Stimulated activated CD4-positive, alpha-beta T cell treated with anti-CD3 and anti-CD28 coated beads, TNF-alpha, amount 100 ng/mL, for 24 hours (primary cell): ENCODE results near the gene ARL6IP4.

Experiments
- DNase-seq, 3 experiments: peaks; one replicate each; pipeline ENCODE4 v3.0.0-alpha.2; 2020; ENCODE audit warnings: low read depth in 3 of 3

The ARL6IP4 gene

GRCh38 chr12:122978507-122978955, 1.9 kb upstream of the ARL6IP4 start:
- no peak for DNase-seq

GRCh38 chr12:122979001-122979907, 1.2 kb upstream of the ARL6IP4 start:
- no peak for DNase-seq

- no peak for DNase-seq
These were observed 636 bp upstream of the ARL6IP4 start for GRCh38 chr12:122979908-122980182.

- no peak for DNase-seq
These were observed 573 bp downstream of the ARL6IP4 start for GRCh38 chr12:122981036-122981471.

GRCh38 chr12:122981587-122982476, 1.4 kb downstream of the ARL6IP4 start:
- DNase-seq: no peak

GRCh38 chr12:122982477-122982815, 2.0 kb downstream of the ARL6IP4 start:
- no peak for DNase-seq

- DNase-seq: no peak
These were observed 2.7 kb downstream of the ARL6IP4 start for GRCh38 chr12:122982963-122983788.

GRCh38 chr12:122983789-122984515, 3.5 kb downstream of the ARL6IP4 start:
- DNase-seq: no peak

GRCh38 chr12:122984612-122985337, 4.3 kb downstream of the ARL6IP4 start:
- DNase-seq: no peak

- DNase-seq: no peak
These were observed 5.1 kb downstream of the ARL6IP4 start for GRCh38 chr12:122985338-122986257.

- DNase-seq: no peak
These were observed 5.9 kb downstream of the ARL6IP4 start for GRCh38 chr12:122986258-122986871.

GRCh38 chr12:122987086-122987951, 6.8 kb downstream of the ARL6IP4 start:
- no peak for DNase-seq

- no peak for DNase-seq
These were observed 7.6 kb downstream of the ARL6IP4 start for GRCh38 chr12:122988036-122988435.

GRCh38 chr12:122988612-122989212, 8.2 kb downstream of the ARL6IP4 start:
- no peak for DNase-seq

GRCh38 chr12:122989225-122989839, 8.9 kb downstream of the ARL6IP4 start:
- no peak for DNase-seq

- no peak for DNase-seq
These were observed 9.5 kb downstream of the ARL6IP4 start for GRCh38 chr12:122989874-122990419.

- no peak for DNase-seq
These were observed 10.1 kb downstream of the ARL6IP4 start for GRCh38 chr12:122990561-122990960.
